C4-2B (cell line): Measurements from ENCODE around the gene SGCA.

ENCODE experiments used
- ZFX ChIP-seq: fragments of 450-650 bp; IDR thresholded peaks from 2 replicates; pipeline ENCODE4 v1.6.1; 2017
- TF ChIP-seq, protein P1 (sequence below): fragments of 450-650 bp; conservative IDR thresholded peaks from 2 replicates; pipeline ENCODE4 v1.5.1; 2017; ENCODE audit warnings: mild to moderate bottlenecking

DNA sequence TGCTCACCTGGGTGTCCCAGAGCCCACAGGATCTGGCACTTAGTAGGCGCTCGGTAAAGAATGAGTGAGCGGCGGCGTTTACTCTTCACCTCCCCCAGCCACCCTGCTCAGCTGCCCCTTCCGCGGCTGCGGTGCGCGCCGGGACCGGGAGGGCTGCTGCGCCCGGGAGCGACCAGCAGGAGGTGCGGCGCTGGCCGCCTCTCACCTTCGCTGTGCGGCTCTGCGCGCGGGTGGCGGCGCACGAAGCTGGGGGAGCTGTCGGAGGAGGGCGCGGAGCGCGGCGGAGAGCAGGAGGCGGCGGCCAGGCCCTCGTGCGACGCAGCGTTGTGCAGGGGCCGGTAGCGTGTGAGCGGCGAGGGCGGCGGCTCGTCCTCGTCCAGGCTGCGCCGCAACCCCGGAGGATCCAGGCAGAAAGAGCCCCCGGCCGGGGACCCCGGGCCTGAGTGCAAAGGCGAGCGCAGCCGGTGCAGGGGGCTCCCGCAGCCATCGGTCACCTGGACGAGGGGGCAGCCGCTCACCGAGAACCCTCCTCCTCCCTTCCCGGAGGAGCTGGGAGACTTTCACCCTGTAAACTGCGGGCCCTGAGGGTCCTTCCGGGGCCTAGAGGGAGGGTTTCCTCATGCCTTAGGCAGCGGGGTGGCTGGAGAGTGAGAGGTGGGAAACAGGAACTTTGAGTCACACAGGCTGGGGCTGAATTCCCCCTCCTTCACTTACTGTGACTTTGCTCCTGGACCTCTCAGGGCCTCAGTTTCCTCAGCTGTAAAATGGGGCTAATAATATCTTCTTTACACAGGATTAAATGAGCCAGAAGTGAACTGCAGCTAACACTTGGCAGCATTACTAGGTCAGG lies 48.4 kb upstream of the SGCA start:
- TF ChIP-seq, protein P1, sequence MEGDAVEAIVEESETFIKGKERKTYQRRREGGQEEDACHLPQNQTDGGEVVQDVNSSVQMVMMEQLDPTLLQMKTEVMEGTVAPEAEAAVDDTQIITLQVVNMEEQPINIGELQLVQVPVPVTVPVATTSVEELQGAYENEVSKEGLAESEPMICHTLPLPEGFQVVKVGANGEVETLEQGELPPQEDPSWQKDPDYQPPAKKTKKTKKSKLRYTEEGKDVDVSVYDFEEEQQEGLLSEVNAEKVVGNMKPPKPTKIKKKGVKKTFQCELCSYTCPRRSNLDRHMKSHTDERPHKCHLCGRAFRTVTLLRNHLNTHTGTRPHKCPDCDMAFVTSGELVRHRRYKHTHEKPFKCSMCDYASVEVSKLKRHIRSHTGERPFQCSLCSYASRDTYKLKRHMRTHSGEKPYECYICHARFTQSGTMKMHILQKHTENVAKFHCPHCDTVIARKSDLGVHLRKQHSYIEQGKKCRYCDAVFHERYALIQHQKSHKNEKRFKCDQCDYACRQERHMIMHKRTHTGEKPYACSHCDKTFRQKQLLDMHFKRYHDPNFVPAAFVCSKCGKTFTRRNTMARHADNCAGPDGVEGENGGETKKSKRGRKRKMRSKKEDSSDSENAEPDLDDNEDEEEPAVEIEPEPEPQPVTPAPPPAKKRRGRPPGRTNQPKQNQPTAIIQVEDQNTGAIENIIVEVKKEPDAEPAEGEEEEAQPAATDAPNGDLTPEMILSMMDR, result no peak
- TF ChIP-seq ZFX, result no peak
